SJSA1 (cell line): ENCODE data around the gene CAMTA1. TPM values are rescaled to one million over a fixed set of nuclear protein-coding genes. Genes with fewer than 3 reads are reported as not detected.
"Not testable (repeated sequence)": the region's sequence is repeated elsewhere in the genome, so short reads cannot be mapped to it uniquely, and the experiment has no call there.

Experiments used
- DNase-seq, 2 experiments: peaks; one replicate each; pipeline ENCODE4 v3.0.0-alpha.2; 2015 to 2020; ENCODE audit warnings: low spot score in 2 of 2, low read depth in 1 of 2
- H3K27ac ChIP-seq: fragments of 250-450 bp; sonication (Bioruptor Pico); 2 replicates; pipeline ENCODE4 v1.5.1; 2020; ENCODE audit warnings: mild to moderate bottlenecking, moderate library complexity
- H3K27me3 ChIP-seq: fragments of 250-450 bp; sonication (Bioruptor Pico); replicated peaks from 2 replicates; pipeline ENCODE4 v1.5.1; 2020; ENCODE audit warnings: mild to moderate bottlenecking, moderate library complexity
- H3K36me3 ChIP-seq: fragments of 250-450 bp; sonication (Bioruptor Pico); 2 replicates; pipeline ENCODE4 v1.5.1; 2020; ENCODE audit warnings: mild to moderate bottlenecking
- H3K4me1 ChIP-seq: fragments of 250-450 bp; sonication (Bioruptor Pico); replicated peaks from 2 replicates; pipeline ENCODE4 v1.6.1; 2021; ENCODE audit warnings: mild to moderate bottlenecking
- H3K4me3 ChIP-seq: fragments of 250-450 bp; sonication (Bioruptor Pico); 2 replicates; pipeline ENCODE4 v1.5.1; 2020; ENCODE audit warnings: mild to moderate bottlenecking
- H3K9me3 ChIP-seq: fragments of 250-450 bp; sonication (Bioruptor Pico); replicated peaks from 2 replicates; pipeline ENCODE4 v1.5.1; 2020; ENCODE audit warnings: mild to moderate bottlenecking
- total RNA-seq: library from RNA; depleted of rRNA; stranded (reverse); fragments of >200 nt; shearing (Covaris generic); gene quantifications from 2 replicates; pipeline ENCODE4 v1.2.3, GENCODE V29; 2014

Gene CAMTA1
- total RNA-seq, 1 experiment from 2014 or later = 136 TPM

DNA sequence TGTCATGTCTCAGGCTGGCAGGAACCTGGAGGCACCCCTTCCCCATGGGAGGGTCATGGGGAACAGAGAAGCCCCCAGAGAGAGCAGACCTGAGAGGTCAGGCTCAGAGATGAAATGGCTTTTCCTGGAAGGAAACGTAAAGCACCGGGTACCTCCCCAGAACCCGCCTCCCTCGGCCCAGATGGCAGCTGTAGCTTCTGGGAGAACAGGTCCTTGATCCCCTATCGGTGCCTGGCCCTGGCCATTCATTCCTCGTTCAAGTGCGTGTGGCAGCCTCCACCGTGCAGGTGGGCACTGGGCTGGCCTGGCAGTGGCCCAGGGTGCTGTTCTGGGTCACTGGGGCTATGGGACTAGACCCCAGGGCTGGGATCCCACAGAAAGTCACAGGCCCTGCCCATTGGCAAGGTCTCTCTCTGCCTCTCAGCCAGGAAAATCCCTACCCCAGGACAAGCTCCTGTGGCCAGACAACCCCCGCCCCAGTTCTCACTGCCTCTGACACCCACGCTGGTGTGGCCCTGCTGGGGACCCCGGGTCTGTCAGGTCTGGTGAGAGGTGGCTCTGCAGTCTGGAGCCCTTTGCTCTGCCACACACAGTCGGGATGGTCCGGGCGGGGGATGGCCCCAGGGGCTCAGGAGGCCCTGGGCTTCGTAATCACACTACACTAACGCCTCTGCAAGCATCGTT lies 802.7 kb downstream of the CAMTA1 start:
- no peak overlapping the region for H3K4me3 ChIP-seq
- H3K27me3 ChIP-seq = peaks cover 18% of the 10 kb centered on the region; the same call in 1 of the 2 replicates
- no peaks in the 10 kb centered on the region for H3K36me3 ChIP-seq
- H3K9me3 ChIP-seq = no peaks in the 10 kb centered on the region
- H3K4me1 ChIP-seq = no peaks in the 10 kb centered on the region
- no peak overlapping the region for H3K27ac ChIP-seq
- no peak for DNase-seq

DNA sequence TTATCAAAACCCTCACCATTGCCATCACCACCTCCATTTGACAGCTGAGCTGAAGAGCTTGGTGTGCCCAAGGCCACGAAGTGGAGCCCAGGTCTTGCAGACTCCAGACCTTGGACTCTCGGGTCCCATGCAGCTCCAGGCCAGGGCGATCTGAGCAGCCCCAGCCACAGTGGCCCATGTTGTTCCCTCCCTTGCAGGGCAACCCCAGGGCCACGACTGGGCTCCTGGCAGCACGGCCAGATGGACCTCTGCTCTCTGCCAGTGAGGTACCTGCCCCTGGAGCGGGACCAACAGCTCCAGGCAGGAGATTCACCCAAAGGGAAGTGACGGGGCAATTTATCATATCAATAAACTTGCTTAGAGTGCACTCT lies 803.2 kb downstream of the CAMTA1 start:
- no peaks in the 10 kb centered on the region for H3K9me3 ChIP-seq
- no peaks in the 10 kb centered on the region for H3K36me3 ChIP-seq
- H3K4me1 ChIP-seq = no peaks in the 10 kb centered on the region
- H3K4me3 ChIP-seq = no peak overlapping the region
- H3K27me3 ChIP-seq = peaks cover 21% of the 10 kb centered on the region; the same call in 1 of the 2 replicates
- no peak for DNase-seq
- H3K27ac ChIP-seq = no peak overlapping the region

DNA sequence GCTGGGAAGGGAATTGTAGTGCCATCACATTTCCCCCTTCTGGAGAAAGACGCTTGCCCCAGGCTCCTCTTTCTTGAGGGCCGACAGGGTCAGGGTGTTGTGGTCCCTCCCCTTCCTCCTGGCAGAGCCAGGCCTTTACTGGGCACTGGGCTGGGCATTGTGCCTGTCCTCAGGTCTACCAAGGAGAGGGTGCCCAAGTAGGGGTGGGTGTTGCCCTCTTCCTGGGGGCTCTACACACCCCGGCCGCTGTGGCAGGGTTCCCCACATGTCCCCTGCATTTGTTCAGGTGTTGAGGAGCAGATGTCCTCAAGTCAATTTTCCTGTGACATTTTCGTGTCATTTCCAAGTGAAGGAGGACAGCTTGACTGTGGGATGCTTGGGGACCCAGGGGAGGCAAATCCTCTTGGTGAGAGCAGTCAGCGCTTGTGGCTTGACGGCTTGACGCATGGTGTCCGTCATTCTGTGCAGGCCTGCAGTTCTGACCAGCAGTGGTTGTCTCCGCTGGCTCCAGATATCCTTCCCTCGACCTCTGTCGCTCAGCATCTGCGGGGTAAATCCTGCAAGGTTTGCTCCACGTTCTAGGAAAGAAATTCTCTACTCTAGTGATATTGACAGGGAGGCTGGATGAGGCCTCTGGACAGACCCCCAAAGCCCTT lies 804.0 kb downstream of the CAMTA1 start:
- no peak for DNase-seq

DNA sequence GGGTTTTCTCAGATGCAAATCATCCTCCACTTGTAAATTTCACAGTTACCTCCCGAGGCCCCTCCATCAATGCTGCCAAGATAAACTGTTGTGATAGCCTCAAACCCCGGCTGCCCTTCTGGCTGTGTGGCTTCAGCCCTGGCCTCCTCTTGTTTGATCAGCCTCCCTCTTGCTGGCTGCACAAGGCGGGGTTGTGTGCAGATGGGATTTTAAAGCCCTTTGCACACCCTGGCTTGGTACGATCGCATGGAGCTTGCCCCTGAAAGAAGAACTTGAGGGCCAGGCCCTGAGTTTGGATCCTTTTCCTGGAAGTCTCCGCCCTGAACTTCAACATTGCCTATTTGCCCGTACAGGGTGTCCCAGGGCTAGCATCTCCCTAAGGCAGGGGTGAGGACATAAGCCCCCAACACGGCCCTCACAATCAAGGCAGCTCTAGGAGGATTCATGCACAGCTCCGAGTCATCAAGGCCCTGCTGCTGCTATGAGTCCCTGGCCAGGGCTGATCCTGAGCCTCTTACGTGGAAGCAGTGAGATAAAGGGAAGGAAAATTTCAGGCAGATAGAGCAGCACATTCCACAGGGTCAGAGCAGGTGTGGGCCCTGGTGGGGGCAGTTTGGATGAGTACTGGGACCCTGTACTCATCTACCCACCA lies 804.6 kb downstream of the CAMTA1 start:
- Histone ChIP-seq H3K9me3 (no peaks in the 10 kb centered on the region), H3K4me3 (no peak overlapping the region), H3K36me3 (no peaks in the 10 kb centered on the region), H3K27ac (no peak overlapping the region), H3K27me3 (peaks cover 21% of the 10 kb centered on the region; the same call in 1 of the 2 replicates), H3K4me1 (no peaks in the 10 kb centered on the region)
- DNase-seq = no peak

More for the DNA sequence above, 804.0 kb downstream of the CAMTA1 start:
- Histone ChIP-seq H3K9me3 (no peaks in the 10 kb centered on the region), H3K4me3 (no peak overlapping the region), H3K36me3 (no peaks in the 10 kb centered on the region), H3K27ac (no peak overlapping the region), H3K4me1 (no peaks in the 10 kb centered on the region), H3K27me3 (peaks cover 21% of the 10 kb centered on the region; the same call in 1 of the 2 replicates)

DNA sequence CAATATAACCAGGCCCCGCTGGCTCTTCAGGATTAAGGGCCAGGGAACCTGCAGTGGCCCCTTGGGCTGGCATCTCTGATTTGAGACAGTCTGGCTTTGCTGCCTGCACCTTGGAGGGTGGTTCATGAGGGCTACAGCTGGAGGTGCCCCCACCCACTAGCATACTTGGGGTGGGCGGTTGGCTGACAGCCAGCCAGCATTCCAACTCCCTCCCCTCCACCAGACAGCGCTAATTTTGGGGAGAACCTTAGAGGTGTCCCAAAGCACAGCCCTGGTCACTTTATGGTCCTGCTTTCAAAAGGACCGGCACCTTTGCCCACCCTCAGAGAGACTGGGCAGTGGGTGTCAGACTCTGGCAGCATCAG lies 805.2 kb downstream of the CAMTA1 start:
- Histone ChIP-seq H3K36me3 (no peaks in the 10 kb centered on the region), H3K27me3 (peaks cover 22% of the 10 kb centered on the region; the same call in 1 of the 2 replicates), H3K4me1 (no peaks in the 10 kb centered on the region), H3K9me3 (no peaks in the 10 kb centered on the region), H3K4me3 (no peak overlapping the region), H3K27ac (no peak overlapping the region)
- no peak for DNase-seq

DNA sequence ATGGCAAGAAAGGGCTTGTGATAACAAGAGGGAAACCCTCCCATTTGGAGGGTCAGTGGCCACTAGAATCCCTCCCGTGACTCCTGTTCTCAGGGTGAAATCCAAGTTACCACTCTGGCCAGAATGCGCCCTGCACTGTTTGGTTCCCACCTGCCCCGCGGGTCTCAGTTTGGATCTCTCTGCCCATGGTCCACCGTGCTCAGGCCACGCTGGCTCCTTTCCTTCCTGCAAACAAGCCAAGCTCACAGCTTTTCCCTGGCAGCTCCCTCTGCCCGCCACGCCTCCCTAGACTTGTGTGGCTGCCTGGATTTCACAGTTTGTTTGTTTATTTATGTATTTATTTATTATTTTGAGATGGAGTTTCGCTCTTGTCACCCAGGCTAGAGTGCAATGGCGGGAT lies 806.3 kb downstream of the CAMTA1 start:
- H3K36me3 ChIP-seq = no peaks in the 10 kb centered on the region
- DNase-seq = no peak
- H3K4me1 ChIP-seq = no peaks in the 10 kb centered on the region

DNA sequence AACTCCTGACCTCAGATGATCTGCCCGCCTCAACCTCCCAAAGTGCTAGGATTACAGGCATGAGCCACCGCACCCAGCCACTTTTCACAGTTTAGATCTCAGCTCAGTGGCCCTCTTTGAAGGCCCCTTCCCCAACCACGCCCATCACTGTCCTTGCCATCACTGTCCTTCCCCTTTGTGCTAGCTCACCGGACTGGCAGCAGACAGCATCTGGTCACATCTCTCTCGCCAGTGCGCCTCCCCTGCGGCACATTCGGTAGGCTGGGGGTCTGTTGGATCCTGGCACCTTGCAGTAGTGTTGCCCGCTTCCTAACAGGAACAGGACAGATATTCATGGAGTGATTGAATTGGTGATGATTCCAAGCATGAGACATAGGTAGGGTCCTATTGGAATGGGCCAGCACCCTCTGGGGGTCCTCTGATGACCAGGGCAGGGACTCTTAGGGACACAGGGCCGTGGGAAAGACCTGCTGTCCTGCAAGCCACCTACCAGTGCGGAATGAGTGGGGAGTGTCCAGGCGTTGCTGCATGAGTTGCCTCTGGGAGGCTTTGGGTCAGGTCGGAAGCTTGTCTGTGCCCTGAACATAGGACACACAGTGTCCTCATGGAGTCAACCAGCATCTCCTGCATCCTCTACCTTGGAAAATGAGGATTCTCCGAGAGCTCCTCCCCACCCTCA lies 807.0 kb downstream of the CAMTA1 start:
- DNase-seq = no peak
- Histone ChIP-seq H3K9me3 (no peaks in the 10 kb centered on the region), H3K4me1 (no peaks in the 10 kb centered on the region), H3K36me3 (no peaks in the 10 kb centered on the region), H3K27ac (no peak overlapping the region), H3K27me3 (peaks cover 20% of the 10 kb centered on the region; the same call in 1 of the 2 replicates), H3K4me3 (no peak overlapping the region)

More for the DNA sequence above, 806.3 kb downstream of the CAMTA1 start:
- Histone ChIP-seq H3K27me3 (peaks cover 20% of the 10 kb centered on the region; the same call in 1 of the 2 replicates), H3K9me3 (no peaks in the 10 kb centered on the region), H3K4me3 (no peak overlapping the region), H3K27ac (no peak overlapping the region)

DNA sequence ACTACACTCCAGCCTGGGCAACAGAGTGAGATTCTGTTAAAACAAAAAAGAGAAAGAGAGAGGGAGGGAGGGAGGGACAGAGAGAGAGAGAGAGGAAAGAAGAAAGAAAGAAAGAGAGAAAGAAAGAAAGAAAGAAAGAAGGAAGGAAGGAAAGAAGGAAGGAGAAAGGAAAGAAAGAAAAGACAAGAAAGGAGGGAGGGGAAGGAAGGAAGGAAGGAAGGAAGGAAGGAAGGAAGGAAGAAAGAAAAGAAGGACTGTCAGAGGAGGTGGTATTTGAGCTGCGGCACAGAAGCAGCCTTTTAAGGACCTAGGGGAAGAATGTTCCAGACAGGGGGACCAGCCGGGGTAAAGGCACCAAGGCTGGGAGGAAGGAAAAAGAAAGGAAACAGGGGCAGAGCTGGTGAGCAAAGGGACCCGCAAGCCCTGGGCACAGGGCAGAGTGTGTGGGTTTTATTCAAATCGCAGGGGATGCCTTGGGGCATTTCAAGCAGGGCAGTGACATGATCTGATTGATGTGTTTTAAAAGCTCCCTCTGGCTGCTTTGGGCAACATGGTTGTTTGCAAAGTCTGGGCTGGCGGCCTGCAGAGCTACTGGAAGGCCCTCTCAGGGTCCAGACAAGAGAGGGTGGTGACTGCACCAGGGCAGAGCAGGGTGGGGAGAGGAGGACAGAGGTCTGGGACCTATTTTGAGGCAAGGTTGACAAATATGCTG lies 808.9 kb downstream of the CAMTA1 start:
- no peaks in the 10 kb centered on the region for H3K9me3 ChIP-seq
- H3K36me3 ChIP-seq = no peaks in the 10 kb centered on the region
- no peaks in the 10 kb centered on the region for H3K4me1 ChIP-seq
- H3K27me3 ChIP-seq = peaks cover 18% of the 10 kb centered on the region; the same call in 1 of the 2 replicates
- H3K27ac ChIP-seq = no peak overlapping the region
- no peak overlapping the region for H3K4me3 ChIP-seq
- DNase-seq = no peak

DNA sequence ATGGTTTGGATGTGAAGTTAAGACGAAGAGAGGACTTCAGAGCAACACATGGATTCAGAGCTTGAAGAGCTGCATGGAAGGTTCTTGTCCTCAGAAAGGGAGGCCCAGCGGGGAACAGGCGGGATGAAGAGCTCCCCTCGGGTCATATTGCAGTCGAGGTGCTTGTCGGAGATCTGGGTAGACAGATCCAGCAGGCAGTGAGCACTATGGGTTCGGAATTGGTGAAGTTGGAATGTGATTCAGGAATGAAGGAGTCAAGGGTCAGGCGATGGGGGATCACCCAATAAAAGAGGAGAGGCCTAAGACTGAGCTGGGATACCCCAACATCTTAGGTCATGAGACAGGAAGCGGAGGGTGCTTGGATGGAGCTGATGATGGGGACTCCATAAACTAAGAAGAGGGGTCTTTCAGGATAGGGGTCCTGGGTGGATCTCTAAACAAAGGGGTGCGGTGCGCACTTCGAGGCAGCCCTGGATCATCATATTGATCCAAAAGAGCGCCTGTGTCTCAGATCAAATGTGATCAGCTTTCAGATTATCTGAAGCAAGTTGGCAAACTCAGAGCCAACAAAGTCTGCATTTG lies 809.6 kb downstream of the CAMTA1 start:
- no peak overlapping the region for H3K27ac ChIP-seq
- H3K9me3 ChIP-seq = no peaks in the 10 kb centered on the region
- H3K27me3 ChIP-seq = peaks cover 15% of the 10 kb centered on the region; the same call in 1 of the 2 replicates
- no peaks in the 10 kb centered on the region for H3K36me3 ChIP-seq
- no peak overlapping the region for H3K4me3 ChIP-seq
- DNase-seq = no peak
- no peaks in the 10 kb centered on the region for H3K4me1 ChIP-seq

DNA sequence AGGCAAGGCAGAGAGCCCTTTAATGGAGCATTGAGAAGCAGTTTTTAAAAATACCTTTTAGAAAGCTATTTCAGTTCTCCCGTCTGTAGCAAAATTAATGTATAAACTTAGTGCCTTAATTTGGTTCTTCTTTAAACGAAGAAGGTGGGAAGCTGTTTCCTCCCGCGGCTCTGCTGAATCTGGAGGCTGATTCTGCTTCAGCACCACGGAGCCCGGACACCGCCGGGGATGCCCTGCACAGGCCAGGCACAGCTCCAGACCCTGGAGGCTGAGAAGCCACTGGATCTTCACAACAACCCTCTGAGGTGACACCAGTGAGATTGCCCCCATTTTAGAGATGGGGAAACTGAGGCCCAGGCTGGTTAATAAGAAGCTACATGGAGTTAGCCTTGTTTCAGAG lies 810.1 kb downstream of the CAMTA1 start:
- DNase-seq = no peak
- H3K4me3 ChIP-seq = no peak overlapping the region

DNA sequence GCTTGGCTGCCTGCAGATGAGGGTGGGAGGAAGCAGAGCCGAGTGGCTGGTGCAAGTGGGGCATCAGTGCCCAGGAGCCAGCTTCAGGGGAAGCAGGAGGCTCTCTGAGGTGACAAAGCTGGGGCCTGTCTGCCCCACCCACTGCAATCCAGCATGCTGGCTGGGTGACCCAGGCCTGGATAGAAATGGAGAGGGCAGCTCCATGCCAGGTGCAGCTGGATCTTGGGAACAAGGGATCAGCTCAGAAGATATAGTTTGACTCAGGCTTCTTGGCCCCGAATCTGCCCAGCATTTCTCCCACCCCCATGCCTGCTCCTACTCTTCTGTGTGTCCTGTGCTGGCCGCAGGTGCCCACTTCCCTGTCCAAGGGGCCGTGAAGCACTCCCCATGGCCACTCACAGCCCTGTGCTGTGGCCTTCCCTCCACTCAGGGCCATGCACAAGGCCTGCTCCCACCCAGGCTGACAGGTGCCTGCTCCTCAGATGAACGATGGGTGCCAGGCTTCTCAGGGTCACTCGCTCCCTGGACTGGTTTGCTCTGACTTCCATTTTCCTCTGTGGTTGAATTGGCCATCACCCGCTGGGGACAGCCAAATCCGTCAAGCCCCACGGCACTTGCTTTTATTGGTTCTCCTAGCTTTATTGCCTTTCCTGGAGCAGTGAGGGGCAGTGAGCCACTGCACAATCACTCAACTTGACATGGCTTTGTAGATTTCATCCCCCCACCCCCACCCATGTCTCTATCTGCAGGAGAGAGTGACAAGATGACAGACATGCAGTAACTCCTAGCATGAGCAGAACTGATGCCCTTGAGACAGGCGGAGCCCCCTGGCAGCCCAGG lies 811.1 kb downstream of the CAMTA1 start:
- H3K27me3 ChIP-seq = peaks cover 10% of the 10 kb centered on the region; the same call in 1 of the 2 replicates
- H3K9me3 ChIP-seq = no peaks in the 10 kb centered on the region
- no peaks in the 10 kb centered on the region for H3K36me3 ChIP-seq
- no peak overlapping the region for H3K27ac ChIP-seq
- no peak overlapping the region for H3K4me3 ChIP-seq
- no peak for DNase-seq
- no peaks in the 10 kb centered on the region for H3K4me1 ChIP-seq

More for the DNA sequence above, 810.1 kb downstream of the CAMTA1 start:
- Histone ChIP-seq H3K36me3 (no peaks in the 10 kb centered on the region), H3K27me3 (peaks cover 11% of the 10 kb centered on the region; the same call in 1 of the 2 replicates), H3K9me3 (no peaks in the 10 kb centered on the region), H3K4me1 (no peaks in the 10 kb centered on the region), H3K27ac (no peak overlapping the region)

DNA sequence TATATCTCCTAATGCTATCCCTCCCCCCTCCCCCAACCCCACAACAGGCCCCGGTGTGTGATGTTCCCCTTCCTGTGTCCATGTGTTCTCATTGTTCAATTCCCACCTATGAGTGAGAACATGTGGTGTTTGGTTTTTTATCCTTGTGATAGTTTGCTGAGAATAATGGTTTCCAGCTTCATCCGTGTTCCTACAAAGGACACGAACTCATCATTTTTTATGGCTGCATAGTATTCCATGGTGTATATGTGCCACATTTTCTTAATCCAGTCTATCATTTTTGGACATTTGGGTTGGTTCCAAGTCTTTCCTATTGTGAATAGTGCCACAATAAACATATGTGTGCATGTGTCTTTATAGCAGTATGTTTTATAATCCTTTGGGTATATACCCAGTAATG lies 812.8 kb downstream of the CAMTA1 start:
- not testable (repeated sequence) for H3K27ac ChIP-seq, H3K4me3 ChIP-seq

More for the DNA sequence above, 812.8 kb downstream of the CAMTA1 start:
- not testable (repeated sequence) for H3K27me3 ChIP-seq, H3K4me1 ChIP-seq, H3K36me3 ChIP-seq, H3K9me3 ChIP-seq, DNase-seq
